Measurements from ENCODE around the gene ATP8B2.
"Not testable (repeated sequence)": the region's sequence is repeated elsewhere in the genome, so short reads cannot be mapped to it uniquely, and the experiment has no call there.

The ATP8B2 gene

GRCh38 chr1:154335025-154335714, 9.8 kb downstream of the ATP8B2 start:
- TF ChIP-seq, protein P1, sequence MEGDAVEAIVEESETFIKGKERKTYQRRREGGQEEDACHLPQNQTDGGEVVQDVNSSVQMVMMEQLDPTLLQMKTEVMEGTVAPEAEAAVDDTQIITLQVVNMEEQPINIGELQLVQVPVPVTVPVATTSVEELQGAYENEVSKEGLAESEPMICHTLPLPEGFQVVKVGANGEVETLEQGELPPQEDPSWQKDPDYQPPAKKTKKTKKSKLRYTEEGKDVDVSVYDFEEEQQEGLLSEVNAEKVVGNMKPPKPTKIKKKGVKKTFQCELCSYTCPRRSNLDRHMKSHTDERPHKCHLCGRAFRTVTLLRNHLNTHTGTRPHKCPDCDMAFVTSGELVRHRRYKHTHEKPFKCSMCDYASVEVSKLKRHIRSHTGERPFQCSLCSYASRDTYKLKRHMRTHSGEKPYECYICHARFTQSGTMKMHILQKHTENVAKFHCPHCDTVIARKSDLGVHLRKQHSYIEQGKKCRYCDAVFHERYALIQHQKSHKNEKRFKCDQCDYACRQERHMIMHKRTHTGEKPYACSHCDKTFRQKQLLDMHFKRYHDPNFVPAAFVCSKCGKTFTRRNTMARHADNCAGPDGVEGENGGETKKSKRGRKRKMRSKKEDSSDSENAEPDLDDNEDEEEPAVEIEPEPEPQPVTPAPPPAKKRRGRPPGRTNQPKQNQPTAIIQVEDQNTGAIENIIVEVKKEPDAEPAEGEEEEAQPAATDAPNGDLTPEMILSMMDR (IDR thresholded peaks at IDR 0.05): peak; percentile 81
- no peaks in the 10 kb centered on the region for H3K9me3 ChIP-seq
- H3K4me3 ChIP-seq (ENCODE audit: low read depth in 1 of 2, low read length in 1 of 2): peak overlapping the region in 1 of 2 experiments; percentile 23
- no peaks in the 10 kb centered on the region for H3K36me3 ChIP-seq
- peaks cover 1% of the 10 kb centered on the region for H3K27me3 ChIP-seq
- no peak overlapping the region for H3K27ac ChIP-seq
- peaks cover 19 to 34% of the 10 kb centered on the region in 2 experiments for H3K4me1 ChIP-seq (ENCODE audit: control insufficient read depth in 1 of 2, insufficient read depth in 1 of 2, low read depth in 1 of 2, low read length in 1 of 2)

DNA sequence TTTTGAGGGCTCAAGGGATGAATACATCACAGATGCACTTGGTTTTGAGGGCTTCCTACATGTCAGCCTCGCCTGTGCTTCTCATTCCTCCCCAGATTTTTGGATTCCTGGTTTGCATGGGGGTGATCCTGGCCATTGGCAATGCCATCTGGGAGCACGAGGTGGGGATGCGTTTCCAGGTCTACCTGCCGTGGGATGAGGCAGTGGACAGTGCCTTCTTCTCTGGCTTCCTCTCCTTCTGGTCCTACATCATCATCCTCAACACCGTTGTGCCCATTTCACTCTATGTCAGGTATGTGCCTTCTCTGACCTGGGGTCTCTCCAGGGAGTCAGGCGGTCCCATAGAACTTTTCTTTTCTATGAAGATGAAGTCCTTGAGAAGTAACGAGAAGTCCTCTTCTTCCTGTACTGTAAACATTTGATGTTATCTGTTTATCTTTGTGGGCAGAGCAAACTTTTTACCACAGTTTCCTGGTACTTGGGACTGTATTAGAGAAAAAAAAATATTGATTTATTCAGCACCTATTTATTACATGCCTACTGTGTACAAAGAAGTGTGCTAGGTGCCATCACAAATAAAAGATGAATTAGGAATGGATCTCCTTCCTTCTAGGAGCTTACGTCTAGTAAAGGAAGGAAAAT, 12.0 kb downstream of the ATP8B2 start:
- TF ChIP-seq, protein P1 (IDR thresholded peaks at IDR 0.05): no peak
- Histone ChIP-seq H3K4me3 (ENCODE audit: low read depth in 1 of 2, low read length in 1 of 2) (no peak overlapping the region), H3K27ac (no peak overlapping the region), H3K36me3 (no peaks in the 10 kb centered on the region), H3K9me3 (no peaks in the 10 kb centered on the region), H3K27me3 (no peaks in the 10 kb centered on the region), H3K4me1 (ENCODE audit: control insufficient read depth in 1 of 2, insufficient read depth in 1 of 2, low read depth in 1 of 2, low read length in 1 of 2) (peaks cover 8 to 27% of the 10 kb centered on the region in 2 experiments)

DNA sequence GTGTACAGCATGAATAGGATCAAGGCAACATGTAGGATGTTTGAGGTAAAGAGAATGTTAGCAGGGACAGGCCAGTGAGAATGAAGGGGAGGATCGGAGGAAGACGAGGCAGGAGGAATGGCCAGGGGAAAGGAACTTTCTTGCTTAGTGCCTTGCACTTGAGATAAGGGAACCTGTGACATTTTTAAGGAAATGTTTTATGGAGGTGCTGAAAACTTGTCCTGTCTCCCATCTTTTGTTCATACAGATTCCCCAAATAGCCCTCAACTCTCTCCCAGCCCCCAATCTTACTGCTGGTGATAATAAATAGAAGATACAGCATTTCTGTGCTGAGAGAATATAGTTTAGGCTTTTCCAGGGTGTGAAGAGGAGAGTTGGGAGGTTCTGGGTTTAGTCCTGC, 13.6 kb downstream of the ATP8B2 start:
- Histone ChIP-seq H3K9me3 (no peaks in the 10 kb centered on the region), H3K27ac (no peak overlapping the region), H3K27me3 (no peaks in the 10 kb centered on the region), H3K36me3 (no peaks in the 10 kb centered on the region), H3K4me1 (ENCODE audit: control insufficient read depth in 1 of 2, insufficient read depth in 1 of 2, low read depth in 1 of 2, low read length in 1 of 2) (peaks cover 16 to 32% of the 10 kb centered on the region in 2 experiments), H3K4me3 (ENCODE audit: low read depth in 1 of 2, low read length in 1 of 2) (no peak overlapping the region)
- TF ChIP-seq, protein P1 (IDR thresholded peaks at IDR 0.05): no peak

DNA sequence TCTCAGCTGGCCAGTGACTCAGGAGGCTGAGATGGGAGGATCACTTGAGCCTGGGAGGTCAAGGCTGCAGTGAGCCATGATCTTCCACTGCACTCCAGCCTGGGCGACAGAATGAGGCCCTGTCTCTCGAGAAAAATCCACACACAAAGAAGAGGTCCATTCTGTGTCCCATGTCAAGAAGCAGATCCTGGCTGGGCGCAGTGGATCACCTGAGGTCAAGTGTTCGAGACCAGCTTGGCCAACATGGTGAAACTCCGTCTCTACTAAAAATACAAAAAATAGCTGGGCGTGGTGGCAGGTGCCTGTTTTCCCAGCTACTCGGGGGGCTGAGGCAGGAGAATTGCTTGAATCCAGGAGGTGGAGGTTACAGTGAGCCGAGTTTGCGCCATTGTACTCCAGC, 16.0 kb downstream of the ATP8B2 start:
- H3K27ac ChIP-seq, H3K27me3 ChIP-seq: not testable (repeated sequence)
- H3K4me1 ChIP-seq (ENCODE audit: control insufficient read depth in 1 of 2, insufficient read depth in 1 of 2, low read depth in 1 of 2, low read length in 1 of 2): peaks cover 24 to 35% of the 10 kb centered on the region in 2 experiments

GRCh38 chr1:154342132-154342531, 16.8 kb downstream of the ATP8B2 start:
- TF ChIP-seq, protein P1 (IDR thresholded peaks at IDR 0.05): no peak
- Histone ChIP-seq H3K4me3 (ENCODE audit: low read depth in 1 of 2, low read length in 1 of 2) (no peak overlapping the region), H3K9me3 (no peaks in the 10 kb centered on the region), H3K27ac (peak overlapping the region; percentile 51), H3K36me3 (no peaks in the 10 kb centered on the region), H3K4me1 (ENCODE audit: control insufficient read depth in 1 of 2, insufficient read depth in 1 of 2, low read depth in 1 of 2, low read length in 1 of 2) (peaks cover 31 to 43% of the 10 kb centered on the region in 2 experiments), H3K27me3 (no peaks in the 10 kb centered on the region)

More for the DNA sequence above, 16.0 kb downstream of the ATP8B2 start:
- H3K36me3 ChIP-seq; H3K9me3 ChIP-seq; H3K4me3 ChIP-seq (ENCODE audit: low read depth in 1 of 2, low read length in 1 of 2): not testable (repeated sequence)

GRCh38 chr1:154342836-154343472, 17.6 kb downstream of the ATP8B2 start:
- no peaks in the 10 kb centered on the region for H3K36me3 ChIP-seq
- TF ChIP-seq, protein P1 (IDR thresholded peaks at IDR 0.05): no peak
- no peaks in the 10 kb centered on the region for H3K9me3 ChIP-seq
- H3K27ac ChIP-seq: peak overlapping the region; percentile 51
- H3K4me3 ChIP-seq (ENCODE audit: low read depth in 1 of 2, low read length in 1 of 2): no peak overlapping the region
- peaks cover 33 to 44% of the 10 kb centered on the region in 2 experiments for H3K4me1 ChIP-seq (ENCODE audit: control insufficient read depth in 1 of 2, insufficient read depth in 1 of 2, low read depth in 1 of 2, low read length in 1 of 2)
- H3K27me3 ChIP-seq: no peaks in the 10 kb centered on the region

Data from neutrophil (primary cell).